ENCODE data around the gene TRAPPC2L. TPM values are rescaled to one million over a fixed set of nuclear protein-coding genes. Genes with fewer than 3 reads are reported as not detected.

The TRAPPC2L gene
- total RNA-seq, 3 donors from 2014 or later: 30.6 to 57.9 (median 40.7) TPM

DNA sequence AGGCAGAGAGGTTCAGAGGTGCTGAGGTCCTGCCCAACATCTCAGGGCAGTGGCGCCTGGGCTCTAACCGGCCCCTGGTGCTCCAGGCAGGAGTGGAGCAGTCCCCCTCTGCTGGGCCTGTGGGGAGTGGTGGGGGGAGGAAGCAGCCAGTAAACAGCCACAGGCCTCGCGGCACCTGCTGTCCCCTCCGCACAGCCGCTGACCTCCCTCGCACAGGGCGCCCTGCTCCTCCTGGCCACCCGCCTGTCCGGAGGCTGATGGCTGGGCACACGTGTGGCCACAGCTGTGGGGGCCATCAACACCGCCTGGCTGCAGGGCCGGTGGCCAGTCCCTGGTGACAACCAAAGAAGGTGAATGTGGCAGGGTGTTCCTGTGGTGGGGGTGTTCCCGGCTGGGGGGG is 46.3 kb downstream of the TRAPPC2L start:
- Histone ChIP-seq H3K9me3 (no peaks in the 10 kb centered on the region), H3K4me1 (ENCODE audit: low read depth) (no peaks in the 10 kb centered on the region), H3K4me3 (no peak overlapping the region), H3K36me3 (ENCODE audit: low read depth) (no peaks in the 10 kb centered on the region)
- TF ChIP-seq, protein P1, sequence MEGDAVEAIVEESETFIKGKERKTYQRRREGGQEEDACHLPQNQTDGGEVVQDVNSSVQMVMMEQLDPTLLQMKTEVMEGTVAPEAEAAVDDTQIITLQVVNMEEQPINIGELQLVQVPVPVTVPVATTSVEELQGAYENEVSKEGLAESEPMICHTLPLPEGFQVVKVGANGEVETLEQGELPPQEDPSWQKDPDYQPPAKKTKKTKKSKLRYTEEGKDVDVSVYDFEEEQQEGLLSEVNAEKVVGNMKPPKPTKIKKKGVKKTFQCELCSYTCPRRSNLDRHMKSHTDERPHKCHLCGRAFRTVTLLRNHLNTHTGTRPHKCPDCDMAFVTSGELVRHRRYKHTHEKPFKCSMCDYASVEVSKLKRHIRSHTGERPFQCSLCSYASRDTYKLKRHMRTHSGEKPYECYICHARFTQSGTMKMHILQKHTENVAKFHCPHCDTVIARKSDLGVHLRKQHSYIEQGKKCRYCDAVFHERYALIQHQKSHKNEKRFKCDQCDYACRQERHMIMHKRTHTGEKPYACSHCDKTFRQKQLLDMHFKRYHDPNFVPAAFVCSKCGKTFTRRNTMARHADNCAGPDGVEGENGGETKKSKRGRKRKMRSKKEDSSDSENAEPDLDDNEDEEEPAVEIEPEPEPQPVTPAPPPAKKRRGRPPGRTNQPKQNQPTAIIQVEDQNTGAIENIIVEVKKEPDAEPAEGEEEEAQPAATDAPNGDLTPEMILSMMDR (IDR thresholded peaks at IDR 0.05): no peak
- no peak for ATAC-seq
- intact Hi-C loops (cut with DNase I, micrococcal nuclease): no loop called here
- no peak for DNase-seq

DNA sequence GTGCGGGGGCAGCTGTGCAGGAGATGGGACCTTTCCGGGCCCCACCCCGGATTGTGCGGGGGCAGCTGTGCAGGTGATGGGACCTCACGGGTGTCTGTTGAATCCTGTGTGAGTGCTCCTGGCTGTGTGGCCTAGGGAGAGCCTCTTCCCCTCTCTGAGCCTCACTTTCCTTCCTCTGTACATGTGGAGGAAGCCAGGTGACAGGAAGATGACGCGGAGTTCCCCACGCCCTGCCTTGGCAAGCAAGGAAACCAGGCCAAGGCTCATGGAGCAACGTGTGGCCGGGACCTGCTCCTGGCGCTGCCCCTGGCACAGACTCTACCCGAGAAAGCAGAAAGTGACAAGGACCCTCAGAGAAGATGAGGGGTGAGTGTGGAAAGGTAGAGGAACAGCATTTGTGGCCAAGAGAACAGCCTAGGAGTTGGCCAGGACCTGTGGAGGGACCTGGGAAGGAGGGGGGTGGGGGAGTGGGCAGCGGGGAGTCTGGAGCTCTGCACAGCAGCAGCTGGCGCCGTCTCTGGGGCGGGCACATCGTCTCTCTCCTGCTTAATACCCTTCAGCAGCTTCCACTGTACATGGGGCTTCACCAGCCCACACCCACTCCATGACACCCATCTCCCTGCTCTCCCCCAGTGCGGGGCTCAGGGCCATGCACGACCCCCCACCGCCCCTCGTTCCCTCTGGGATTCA is 47.9 kb downstream of the TRAPPC2L start:
- TF ChIP-seq, protein P1 (IDR thresholded peaks at IDR 0.05): no peak
- H3K4me1 ChIP-seq (ENCODE audit: low read depth): no peaks in the 10 kb centered on the region
- ATAC-seq (peak; percentile 25), DNase-seq (no peak)
- intact Hi-C loops (cut with DNase I, micrococcal nuclease): no loop called here
- H3K36me3 ChIP-seq (ENCODE audit: low read depth): no peaks in the 10 kb centered on the region
- no peak overlapping the region for H3K4me3 ChIP-seq
- no peaks in the 10 kb centered on the region for H3K9me3 ChIP-seq

DNA sequence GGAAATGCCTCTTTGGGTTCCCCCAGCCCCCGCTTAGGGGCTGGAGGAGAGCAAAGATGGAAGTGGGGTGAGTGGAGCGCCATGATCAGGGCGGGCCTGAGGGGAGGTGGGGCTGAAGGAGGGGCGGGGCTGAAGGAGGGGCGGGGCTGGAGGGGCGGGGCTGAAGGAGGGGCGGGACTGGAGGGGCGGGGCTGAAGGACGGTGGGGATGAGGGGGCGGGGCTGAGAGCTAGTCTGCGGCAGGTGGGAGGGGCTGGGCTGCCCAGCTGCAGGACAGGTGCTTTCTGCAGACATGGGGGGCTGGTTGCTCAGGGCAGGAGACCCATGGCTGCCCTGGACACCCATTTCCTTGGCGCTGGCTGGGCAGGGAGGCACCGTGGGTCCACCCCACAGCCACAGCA is 48.6 kb downstream of the TRAPPC2L start:
- H3K4me3 ChIP-seq: no peak overlapping the region
- H3K9me3 ChIP-seq: no peaks in the 10 kb centered on the region
- no peaks in the 10 kb centered on the region for H3K36me3 ChIP-seq (ENCODE audit: low read depth)
- intact Hi-C loops (cut with DNase I, micrococcal nuclease): no loop called here
- TF ChIP-seq, protein P1 (IDR thresholded peaks at IDR 0.05): no peak
- ATAC-seq (peak; percentile 64), DNase-seq (no peak)
- H3K4me1 ChIP-seq (ENCODE audit: low read depth): no peaks in the 10 kb centered on the region

DNA sequence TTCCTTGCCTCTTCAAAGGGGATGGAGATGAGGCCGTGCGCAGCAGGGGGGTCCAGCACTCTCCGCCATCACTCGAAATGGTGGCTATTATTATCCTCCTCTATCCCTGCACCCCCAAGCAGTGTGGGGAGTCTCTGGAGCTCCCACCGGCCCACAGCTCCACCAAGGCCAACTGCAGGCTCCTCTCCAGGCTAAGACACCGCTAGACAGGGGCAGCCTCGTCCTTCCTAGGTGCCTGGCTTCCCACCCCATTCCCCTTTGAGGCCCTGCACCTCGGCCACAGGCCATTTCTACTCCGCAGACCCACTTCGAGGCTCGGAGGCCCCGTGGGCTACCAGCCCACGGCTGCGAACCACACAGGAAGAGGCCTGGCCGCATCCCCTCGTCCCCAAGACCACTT is 49.1 kb downstream of the TRAPPC2L start:
- intact Hi-C loops (cut with DNase I, micrococcal nuclease): no loop called here
- Histone ChIP-seq H3K4me3 (no peak overlapping the region), H3K36me3 (ENCODE audit: low read depth) (no peaks in the 10 kb centered on the region), H3K4me1 (ENCODE audit: low read depth) (no peaks in the 10 kb centered on the region), H3K9me3 (no peaks in the 10 kb centered on the region)
- DNase-seq (no peak), ATAC-seq (no peak)
- TF ChIP-seq, protein P1 (IDR thresholded peaks at IDR 0.05): no peak

DNA sequence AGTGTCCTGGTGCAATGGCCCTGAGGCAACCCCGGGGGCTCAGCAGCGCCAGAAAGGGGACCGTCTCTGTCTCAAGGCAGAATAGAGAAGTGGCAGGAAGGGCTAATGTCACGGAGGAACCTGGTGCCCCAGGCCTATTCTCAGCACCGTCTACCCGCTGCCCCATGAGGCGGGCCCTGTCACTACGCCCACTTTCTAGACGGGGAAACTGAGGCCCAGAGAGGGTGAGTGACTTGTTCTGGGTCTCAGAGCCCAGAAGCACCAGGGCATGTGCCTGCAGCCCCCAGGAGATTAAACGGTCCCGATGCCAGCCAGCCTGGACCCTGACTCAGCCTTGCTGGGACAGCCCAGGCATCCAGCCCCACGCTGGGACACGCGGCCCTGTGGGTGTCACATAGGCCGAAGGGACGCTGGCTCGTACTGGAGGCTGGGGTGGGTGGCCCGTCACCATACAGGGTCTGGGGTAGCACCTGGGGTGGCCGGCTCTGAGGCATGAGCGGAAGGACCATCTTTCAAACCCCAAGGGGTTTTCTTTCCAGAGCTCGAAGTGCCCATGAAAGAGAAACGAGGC is 49.7 kb downstream of the TRAPPC2L start:
- no peak for DNase-seq
- Histone ChIP-seq H3K4me3 (no peak overlapping the region), H3K4me1 (ENCODE audit: low read depth) (no peaks in the 10 kb centered on the region), H3K36me3 (ENCODE audit: low read depth) (no peaks in the 10 kb centered on the region), H3K9me3 (no peaks in the 10 kb centered on the region)
- ATAC-seq: no peak
- intact Hi-C loops (cut with DNase I, micrococcal nuclease): no loop called here
- TF ChIP-seq, protein P1 (IDR thresholded peaks at IDR 0.05): no peak

Data from mucosa of descending colon (tissue), 3 donors.